HUES48 (cell line): Measurements from ENCODE around the gene RAB40C.

Experiments used
- H3K27ac ChIP-seq: one replicate; pipeline ENCODE4 v1.7.0; 2013; ENCODE audit warnings: low read depth, low read length, inconsistent platforms
- H3K27me3 ChIP-seq: 2 replicates; pipeline ENCODE4 v1.6.1; 2013; ENCODE audit warnings: mild to moderate bottlenecking, low read length; ENCODE audit not compliant: control insufficient read depth, insufficient read depth
- H3K36me3 ChIP-seq: 2 replicates; pipeline ENCODE4 v1.6.1; 2013; ENCODE audit warnings: low read length; ENCODE audit not compliant: control insufficient read depth, insufficient read depth
- H3K4me1 ChIP-seq: 2 replicates; pipeline ENCODE4 v1.6.1; 2013; ENCODE audit warnings: mild to moderate bottlenecking, low read length; ENCODE audit not compliant: control insufficient read depth, insufficient read depth
- H3K4me3 ChIP-seq: 2 replicates; pipeline ENCODE4 v1.5.1; 2013; ENCODE audit warnings: mild to moderate bottlenecking, low read depth, low read length
- H3K9ac ChIP-seq: 2 replicates; pipeline ENCODE4 v1.6.1; 2013; ENCODE audit warnings: mild to moderate bottlenecking, low read depth, low read length, moderate library complexity
- H3K9me3 ChIP-seq: 2 replicates; pipeline ENCODE4 v1.6.1; 2013; ENCODE audit warnings: low read length; ENCODE audit not compliant: control insufficient read depth, insufficient read depth

Gene RAB40C

DNA sequence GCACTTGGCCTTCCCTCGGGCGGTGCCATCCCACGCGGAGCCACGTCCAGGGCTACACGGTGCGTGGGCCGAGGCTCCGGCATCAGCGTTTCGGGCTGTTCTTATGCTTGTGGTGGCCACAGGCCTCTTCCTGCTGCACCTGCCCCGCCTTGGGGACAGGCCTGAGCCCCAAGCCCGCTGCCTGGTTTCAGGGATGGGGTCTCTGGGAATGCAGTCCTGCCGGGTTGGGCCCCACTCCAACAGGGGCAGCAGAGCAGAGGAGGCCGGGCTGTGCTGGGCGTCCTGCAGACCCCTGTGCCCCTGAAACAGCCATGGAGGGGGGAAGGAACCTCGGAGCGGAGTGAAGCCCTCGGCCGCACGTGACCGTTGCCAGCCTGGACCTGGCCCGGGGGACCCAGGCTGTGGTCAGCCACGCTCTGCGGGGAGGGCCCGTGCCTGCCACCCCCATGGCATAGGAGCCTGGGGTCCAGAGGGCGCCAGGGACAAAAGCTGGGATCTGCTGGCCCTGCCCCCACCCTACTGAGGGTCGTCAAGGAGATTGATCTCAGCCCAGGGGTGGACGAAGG, 40.5 kb downstream of the RAB40C start:
- H3K9ac ChIP-seq, result 0 out of 2 replicates have a peak overlapping the region, but pooled peaks have one; percentile 30
- peaks cover 29% of the 10 kb centered on the region for H3K36me3 ChIP-seq
- peak overlapping the region; percentile 83 for H3K27ac ChIP-seq
- H3K4me1 ChIP-seq, result peaks cover 22% of the 10 kb centered on the region
- H3K4me3 ChIP-seq, result peak overlapping the region; percentile 60; the same call in 1 of the 2 replicates
- no peaks in the 10 kb centered on the region for H3K27me3 ChIP-seq
- no peaks in the 10 kb centered on the region for H3K9me3 ChIP-seq

DNA sequence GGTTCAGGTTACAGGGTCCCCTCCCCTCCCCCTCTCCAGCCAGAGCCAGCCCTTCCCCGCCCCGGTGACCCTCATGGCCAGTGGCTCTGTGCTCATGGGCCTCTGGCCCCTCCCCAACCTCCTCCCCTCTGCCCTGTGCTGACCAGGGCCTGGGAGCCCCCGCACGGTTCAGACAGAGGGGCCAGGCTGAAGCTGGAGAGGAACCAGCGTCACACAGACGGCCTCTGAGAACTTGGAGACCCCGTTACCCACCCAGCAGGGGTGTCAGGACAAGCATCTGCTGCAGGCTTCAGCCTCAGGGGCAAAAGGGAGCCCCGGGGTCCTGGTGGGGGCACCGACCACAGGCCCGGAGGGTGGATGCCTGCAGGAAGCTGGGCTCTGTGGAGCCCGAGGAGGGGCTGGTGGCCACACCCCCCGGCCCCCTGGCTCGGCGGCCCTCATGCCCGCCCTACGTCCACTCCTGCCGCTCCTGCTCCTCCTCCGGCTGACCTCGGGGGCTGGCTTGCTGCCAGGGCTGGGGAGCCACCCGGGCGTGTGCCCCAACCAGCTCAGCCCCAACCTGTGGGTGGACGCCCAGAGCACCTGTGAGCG, 41.0 kb downstream of the RAB40C start, which contains the start of gene WFIKKN1:
TSS of gene WFIKKN1 (plus strand) at position 171 of the 591 bp plus-strand sequence. CDS start at position 440, 269 bp downstream.
- Histone ChIP-seq H3K4me1 (peaks cover 22% of the 10 kb centered on the region), H3K27me3 (no peaks in the 10 kb centered on the region), H3K9me3 (no peaks in the 10 kb centered on the region), H3K36me3 (peaks cover 27% of the 10 kb centered on the region), H3K4me3 (peak within 1 kb of the TSS; percentile 60; the same call in 1 of the 2 replicates), H3K9ac (0 out of 2 replicates have a peak within 1 kb of the TSS, but pooled peaks have one; percentile 30), H3K27ac (peak within 1 kb of the TSS; percentile 83)

GRCh38 chr16:631808-632358, 42.0 kb downstream of the RAB40C start:
- H3K36me3 ChIP-seq, result peaks cover 22% of the 10 kb centered on the region
- H3K4me3 ChIP-seq, result no peak overlapping the region
- H3K9ac ChIP-seq, result no peak overlapping the region
- no peak overlapping the region for H3K27ac ChIP-seq
- no peaks in the 10 kb centered on the region for H3K9me3 ChIP-seq
- H3K27me3 ChIP-seq, result no peaks in the 10 kb centered on the region
- peaks cover 22% of the 10 kb centered on the region for H3K4me1 ChIP-seq

DNA sequence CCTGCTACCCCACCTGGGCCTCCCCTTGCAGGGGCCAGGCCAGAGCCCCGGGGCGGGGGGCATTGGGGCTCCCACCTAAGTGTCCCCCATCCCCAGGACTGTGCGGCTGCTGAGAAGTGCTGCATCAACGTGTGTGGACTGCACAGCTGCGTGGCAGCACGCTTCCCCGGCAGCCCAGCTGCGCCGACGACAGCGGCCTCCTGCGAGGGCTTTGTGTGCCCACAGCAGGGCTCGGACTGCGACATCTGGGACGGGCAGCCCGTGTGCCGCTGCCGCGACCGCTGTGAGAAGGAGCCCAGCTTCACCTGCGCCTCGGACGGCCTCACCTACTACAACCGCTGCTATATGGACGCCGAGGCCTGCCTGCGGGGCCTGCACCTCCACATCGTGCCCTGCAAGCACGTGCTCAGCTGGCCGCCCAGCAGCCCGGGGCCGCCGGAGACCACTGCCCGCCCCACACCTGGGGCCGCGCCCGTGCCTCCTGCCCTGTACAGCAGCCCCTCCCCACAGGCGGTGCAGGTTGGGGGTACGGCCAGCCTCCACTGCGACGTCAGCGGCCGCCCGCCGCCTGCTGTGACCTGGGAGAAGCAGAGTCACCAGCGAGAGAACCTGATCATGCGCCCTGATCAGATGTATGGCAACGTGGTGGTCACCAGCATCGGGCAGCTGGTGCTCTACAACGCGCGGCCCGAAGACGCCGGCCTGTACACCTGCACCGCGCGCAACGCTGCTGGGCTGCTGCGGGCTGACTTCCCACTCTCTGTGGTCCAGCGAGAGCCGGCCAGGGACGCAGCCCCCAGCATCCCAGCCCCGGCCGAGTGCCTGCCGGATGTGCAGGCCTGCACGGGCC, 42.8 kb downstream of the RAB40C start:
- Histone ChIP-seq H3K27ac (no peak overlapping the region), H3K27me3 (no peaks in the 10 kb centered on the region), H3K9me3 (no peaks in the 10 kb centered on the region), H3K36me3 (peaks cover 17% of the 10 kb centered on the region), H3K9ac (no peak overlapping the region), H3K4me3 (no peak overlapping the region), H3K4me1 (peaks cover 28% of the 10 kb centered on the region)

DNA sequence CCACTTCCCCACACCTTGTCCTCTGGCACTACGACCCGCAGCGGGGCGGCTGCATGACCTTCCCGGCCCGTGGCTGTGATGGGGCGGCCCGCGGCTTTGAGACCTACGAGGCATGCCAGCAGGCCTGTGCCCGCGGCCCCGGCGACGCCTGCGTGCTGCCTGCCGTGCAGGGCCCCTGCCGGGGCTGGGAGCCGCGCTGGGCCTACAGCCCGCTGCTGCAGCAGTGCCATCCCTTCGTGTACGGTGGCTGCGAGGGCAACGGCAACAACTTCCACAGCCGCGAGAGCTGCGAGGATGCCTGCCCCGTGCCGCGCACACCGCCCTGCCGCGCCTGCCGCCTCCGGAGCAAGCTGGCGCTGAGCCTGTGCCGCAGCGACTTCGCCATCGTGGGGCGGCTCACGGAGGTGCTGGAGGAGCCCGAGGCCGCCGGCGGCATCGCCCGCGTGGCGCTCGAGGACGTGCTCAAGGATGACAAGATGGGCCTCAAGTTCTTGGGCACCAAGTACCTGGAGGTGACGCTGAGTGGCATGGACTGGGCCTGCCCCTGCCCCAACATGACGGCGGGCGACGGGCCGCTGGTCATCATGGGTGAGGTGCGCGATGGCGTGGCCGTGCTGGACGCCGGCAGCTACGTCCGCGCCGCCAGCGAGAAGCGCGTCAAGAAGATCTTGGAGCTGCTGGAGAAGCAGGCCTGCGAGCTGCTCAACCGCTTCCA, 43.6 kb downstream of the RAB40C start:
- Histone ChIP-seq H3K9ac (no peak overlapping the region), H3K27ac (no peak overlapping the region), H3K9me3 (no peaks in the 10 kb centered on the region), H3K4me1 (peaks cover 34% of the 10 kb centered on the region), H3K27me3 (no peaks in the 10 kb centered on the region), H3K4me3 (no peak overlapping the region), H3K36me3 (peaks cover 17% of the 10 kb centered on the region)

GRCh38 chr16:634051-634670, 44.3 kb downstream of the RAB40C start:
- no peaks in the 10 kb centered on the region for H3K27me3 ChIP-seq
- no peak overlapping the region for H3K27ac ChIP-seq
- H3K36me3 ChIP-seq, result peaks cover 17% of the 10 kb centered on the region
- H3K4me3 ChIP-seq, result no peak overlapping the region
- H3K4me1 ChIP-seq, result peaks cover 32% of the 10 kb centered on the region
- H3K9ac ChIP-seq, result no peak overlapping the region
- H3K9me3 ChIP-seq, result no peaks in the 10 kb centered on the region

DNA sequence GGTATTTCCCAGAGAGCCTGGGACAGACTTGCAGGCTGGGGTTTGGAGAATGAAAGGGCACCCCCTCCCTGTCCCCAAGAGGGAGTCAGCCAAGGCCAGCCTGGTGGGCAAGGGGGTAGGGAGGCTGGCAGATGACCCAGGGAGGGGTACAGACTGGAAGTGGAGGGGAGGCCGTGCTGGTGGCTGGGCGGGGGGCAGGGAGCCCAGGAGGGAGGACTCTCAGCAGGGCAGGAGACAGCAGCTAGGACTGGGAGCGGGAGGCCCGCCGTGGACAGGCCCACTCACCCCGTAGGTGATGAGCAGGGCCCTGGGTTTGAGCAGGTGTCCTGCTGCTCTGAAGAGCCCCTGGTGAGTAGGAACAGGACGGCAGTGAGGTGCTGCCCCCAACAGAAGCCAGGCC, 45.1 kb downstream of the RAB40C start:
- H3K9ac ChIP-seq, result no peak overlapping the region
- peaks cover 17% of the 10 kb centered on the region for H3K36me3 ChIP-seq
- peak overlapping the region; percentile 85; the same call in 1 of the 2 replicates for H3K4me3 ChIP-seq
- H3K27me3 ChIP-seq, result no peaks in the 10 kb centered on the region
- no peaks in the 10 kb centered on the region for H3K9me3 ChIP-seq
- peaks cover 25% of the 10 kb centered on the region; the same call in 1 of the 2 replicates for H3K4me1 ChIP-seq
- no peak overlapping the region for H3K27ac ChIP-seq

DNA sequence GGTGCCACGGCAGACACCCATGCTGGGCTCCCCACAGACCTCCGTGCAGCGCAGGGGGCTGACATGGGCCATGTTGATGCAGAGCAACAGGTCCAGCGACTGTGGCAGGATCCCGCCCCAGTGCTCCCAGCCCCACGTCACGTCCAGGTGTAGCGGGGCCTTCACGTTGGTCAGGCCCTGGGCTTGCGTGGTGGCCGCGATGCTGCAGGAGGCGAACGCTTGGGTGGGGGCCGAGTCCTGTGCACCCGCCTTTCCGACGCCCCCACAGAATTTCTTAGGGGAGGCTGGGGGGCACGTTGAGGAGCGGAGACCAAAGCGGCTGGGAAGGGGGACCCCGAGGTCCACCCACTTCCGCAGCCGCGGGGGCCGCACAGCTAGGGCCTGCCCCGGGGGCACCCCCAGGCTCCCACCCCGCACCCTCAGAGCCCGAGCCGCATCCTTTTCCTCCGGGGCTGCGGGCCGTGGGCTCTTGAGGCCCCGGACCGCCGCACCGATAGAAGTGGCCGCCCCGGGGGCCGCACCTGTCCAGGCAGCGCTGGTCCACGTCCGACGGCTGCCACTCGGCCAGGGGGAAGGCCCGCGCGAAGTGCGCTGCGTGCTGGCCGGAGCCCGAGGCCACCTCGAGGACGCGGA, 45.8 kb downstream of the RAB40C start:
- Histone ChIP-seq H3K27me3 (no peaks in the 10 kb centered on the region), H3K9ac (peak overlapping the region; percentile 51; the same call in 1 of the 2 replicates), H3K4me3 (peak overlapping the region; percentile 85), H3K9me3 (no peaks in the 10 kb centered on the region), H3K4me1 (peaks cover 19% of the 10 kb centered on the region; the same call in 1 of the 2 replicates), H3K27ac (peak overlapping the region; percentile 50), H3K36me3 (peaks cover 17% of the 10 kb centered on the region)

GRCh38 chr16:636206-637080, 46.6 kb downstream of the RAB40C start, which contains the start of gene METTL26:
Gene METTL26, minus strand, starts transcription at chr16:636305. Its CDS starts 15 bp downstream, at chr16:636290.
- H3K9me3 ChIP-seq, result no peaks in the 10 kb centered on the region
- peak within 1 kb of the TSS; percentile 61; the same call in 1 of the 2 replicates for H3K9ac ChIP-seq
- peak within 1 kb of the TSS; percentile 85 for H3K4me3 ChIP-seq
- peaks cover 15% of the 10 kb centered on the region; the same call in 1 of the 2 replicates for H3K4me1 ChIP-seq
- no peaks in the 10 kb centered on the region for H3K27me3 ChIP-seq
- peak within 1 kb of the TSS; percentile 83 for H3K27ac ChIP-seq
- H3K36me3 ChIP-seq, result peaks cover 17% of the 10 kb centered on the region
